GM12878 (cell line): ENCODE data around the gene PGAM2. TPM values are rescaled to one million over a fixed set of nuclear protein-coding genes. Genes with fewer than 3 reads are reported as not detected.

ENCODE experiments used
- ATAC-seq: fragments of 200-7000 bp; cut with Tn5 transposase; 3 replicates; pipeline ENCODE4 v1.9.1; 2020; ENCODE audit warnings: mild to moderate bottlenecking, moderate library complexity
- BruUV-seq: library from RNA; stranded (reverse); fragments of 400-500 nt; replicated peaks from 2 replicates; lab custom pipeline; 2021; lab: Mats Ljungman, UMichigan
- CTCF ChIA-PET: fragments of 300-600 bp; sonication (Branson Sonifier 250); formaldehyde crosslinking; extraction: SDS; loops from one replicate; lab custom pipeline; 2021; ENCODE audit warnings: inconsistent platforms; lab: Yijun Ruan, JAX
- POLR2A ChIA-PET: fragments of 350-600 bp; formaldehyde crosslinking; extraction: SDS; loops from one replicate; lab custom pipeline; 2021; ENCODE audit warnings: inconsistent platforms; lab: Charles Lee
- RAD21 ChIA-PET: fragments of 300-600 bp; sonication (Branson Sonifier 250); formaldehyde crosslinking; loops from one replicate; lab custom pipeline; 2023; ENCODE audit warnings: antibody characterized with exemption; ENCODE audit not compliant: unreplicated experiment; lab: Charles Lee
- SMC1A ChIA-PET: fragments of 300-600 bp; sonication (Branson Sonifier 250); formaldehyde crosslinking; loops from one replicate; lab custom pipeline; 2023; ENCODE audit not compliant: unreplicated experiment, uncharacterized antibody; lab: Charles Lee
- DNase-seq: peaks from one replicate; pipeline ENCODE4 v3.0.0-alpha.2; 2011; ENCODE audit warnings: low read depth, low spot score
- FAIRE-seq: peaks from 3 replicates; lab custom pipeline; 2011; peaks lifted over from hg19 to GRCh38; lab: Jason Lieb, UNC
- H2AFZ ChIP-seq: 2 replicates; pipeline ENCODE4 v1.6.0; 2011; ENCODE audit warnings: low read depth, low read length, control low read depth; ENCODE audit not compliant: control insufficient read depth
- H3K27ac ChIP-seq: 2 replicates; pipeline ENCODE4 v1.5.1; 2011; ENCODE audit warnings: control low read depth; ENCODE audit not compliant: control insufficient read depth, insufficient read depth
- H3K27me3 ChIP-seq, 2 experiments: replicated peaks in 1 of 2; 2 replicates each; pipeline versions ENCODE4 v1.6.0 to v1.6.1; 2011; ENCODE audit warnings: low read length in 1 of 2; ENCODE audit not compliant: control insufficient read depth in 2 of 2, insufficient read depth in 2 of 2
- H3K36me3 ChIP-seq, 2 experiments: 2 replicates each; pipeline ENCODE4 v1.5.1; 2011; ENCODE audit warnings: low read length in 1 of 2; ENCODE audit not compliant: control insufficient read depth in 2 of 2, insufficient read depth in 2 of 2
- H3K4me1 ChIP-seq: 2 replicates; pipeline ENCODE4 v1.6.1; 2011; ENCODE audit warnings: mild to moderate bottlenecking, low read length, moderate library complexity, mixed read lengths; ENCODE audit not compliant: control insufficient read depth, insufficient read depth
- H3K4me2 ChIP-seq: 2 replicates; pipeline ENCODE4 v1.6.0; 2011; ENCODE audit warnings: control low read depth; ENCODE audit not compliant: control insufficient read depth, insufficient read depth
- H3K4me3 ChIP-seq: fragments of 200-600 bp; sonication (generic); 2 replicates; pipeline ENCODE4 v1.5.1; 2016
- H3K79me2 ChIP-seq: 2 replicates; pipeline ENCODE4 v1.6.0; 2011; ENCODE audit warnings: low read length; ENCODE audit not compliant: control insufficient read depth, insufficient read depth
- H3K9ac ChIP-seq: 2 replicates; pipeline ENCODE4 v1.8.0; 2011; ENCODE audit warnings: low read length, control low read depth, mixed read lengths; ENCODE audit not compliant: control insufficient read depth, insufficient read depth
- H3K9me3 ChIP-seq: replicated peaks from 3 replicates; pipeline ENCODE4 v1.5.1; 2011; ENCODE audit warnings: mild to moderate bottlenecking, low read length; ENCODE audit not compliant: control insufficient read depth, insufficient read depth
- H4K20me1 ChIP-seq: 2 replicates; pipeline ENCODE4 v1.6.0; 2011; ENCODE audit not compliant: control insufficient read depth, insufficient read depth
- BRCA1 ChIP-seq: IDR thresholded peaks from 2 replicates; pipeline ENCODE4 v1.6.1; 2011; ENCODE audit warnings: low read depth, low read length, improper control_type of control experiment
- JUNB ChIP-seq: IDR thresholded peaks from 2 replicates; pipeline ENCODE4 v1.6.1; 2016; ENCODE audit warnings: antibody characterized with exemption, mild to moderate bottlenecking
- MEF2B ChIP-seq: fragments of 450-650 bp; IDR thresholded peaks from 2 replicates; pipeline ENCODE4 v1.6.1; 2018; ENCODE audit warnings: mild to moderate bottlenecking, moderate library complexity; ENCODE audit not compliant: partially characterized antibody, poor library complexity, severe bottlenecking
- NBN ChIP-seq: fragments of 450-650 bp; IDR thresholded peaks from 2 replicates; pipeline ENCODE4 v1.6.1; 2016
- POLR2AphosphoS2 ChIP-seq: IDR thresholded peaks from 2 replicates; pipeline ENCODE4 v1.6.1; 2011; ENCODE audit warnings: low read depth, mild to moderate bottlenecking, low read length, improper control_type of control experiment, moderate library complexity
- YY1 ChIP-seq: IDR thresholded peaks from 2 replicates; pipeline ENCODE4 v1.6.1; 2011; ENCODE audit warnings: low read depth, mild to moderate bottlenecking, low read length
- ZBTB33 ChIP-seq: fragments of 450-650 bp; IDR thresholded peaks from 2 replicates; pipeline ENCODE4 v1.6.1; 2017; ENCODE audit warnings: mild to moderate bottlenecking
- ZNF207 ChIP-seq: fragments of 450-650 bp; IDR thresholded peaks from 2 replicates; pipeline ENCODE4 v1.6.1; 2014; ENCODE audit warnings: antibody characterized with exemption, mild to moderate bottlenecking, borderline replicate concordance
- WGBS: methylation state at CpG from one replicate; pipeline ENCODE4 v1.1.6; 2016; ENCODE audit warnings: low lambda C conversion rate; ENCODE audit not compliant: insufficient replicate concordance, insufficient coverage; ENCODE audit errors: missing lambda C conversion rate; 5-methylcytosine and 5-hydroxymethylcytosine counted together
- in situ Hi-C: fragments of 300-500 bp; cut with MboI; formaldehyde crosslinking; loops from 9 replicates; pipeline ENCODE4 v1.14.3; 2018; ENCODE audit warnings: mixed read lengths
- intact Hi-C: fragments of 100-400 bp; cut with micrococcal nuclease; formaldehyde crosslinking; loops from one replicate; pipeline ENCODE4 v1.14.2; 2022; ENCODE audit not compliant: unreplicated experiment
- polyA plus RNA-seq, 11 experiments: library from polyadenylated mRNA; depleted of rRNA in 4 of 11; unstranded in 6 of 11; stranded (reverse) in 5 of 11; fragments of >200 nt; fragmentation: Nextera tagmentation in 4 of 11; fragmentation: Illumina TruSeq in 1 of 11; extraction: Ambion mirVana in 4 of 11; extraction: Trizol in 1 of 11; gene quantifications; 1 replicate in 1 of 11; 2 replicates in 10 of 11; pipeline versions ENCODE4 v1.2.1 to v1.2.3, GENCODE V29; 2011 to 2016; ENCODE audit warnings: inconsistent platforms in 2 of 11, missing spikeins in 2 of 11, low read depth in 1 of 11
- total RNA-seq, 4 experiments: library from RNA; depleted of rRNA in 3 of 4; stranded (reverse); fragments of >200 nt in 3 of 4; fragmentation: Illumina TruSeq in 1 of 4; extraction: Trizol in 1 of 4; gene quantifications; 2 replicates each; pipeline versions ENCODE4 v1.2.1 to v1.2.3, GENCODE V29; 2013 to 2021
- TF ChIP-seq, protein P1 (sequence below): fragments of 150-350 bp; IDR thresholded peaks from 2 replicates; pipeline ENCODE4 v1.6.1; 2014; ENCODE audit warnings: mild to moderate bottlenecking, low read depth, low read length

Gene PGAM2
- total and polyA plus RNA-seq, 10 of the 15 experiments (the other 5 are each of a cell fraction or from before 2014, with no cell fraction given): not detected

GRCh38 chr7:44093102-44093641, 27.8 kb upstream of the PGAM2 start:
- Histone ChIP-seq H3K9me3 (no peaks in the 10 kb centered on the region), H3K4me3 (no peak overlapping the region), H2AFZ (no peak overlapping the region), H3K36me3 (no peaks in the 10 kb centered on the region), H3K27ac (no peak overlapping the region), H4K20me1 (no peaks in the 10 kb centered on the region), H3K9ac (no peak overlapping the region), H3K4me2 (no peak overlapping the region), H3K27me3 (no peaks in the 10 kb centered on the region), H3K4me1 (peaks cover 14% of the 10 kb centered on the region), H3K79me2 (no peaks in the 10 kb centered on the region)
- CTCF ChIA-PET: no interaction called here
- DNase-seq (no peak), ATAC-seq (no peak), FAIRE-seq (no peak)
- TF ChIP-seq ZBTB33 (no peak), ZNF207 (no peak), BRCA1 (no peak), POLR2AphosphoS2 (no peak), YY1 (no peak), MEF2B (no peak), NBN (no peak), JUNB (no peak)
- TF ChIP-seq, protein P1, sequence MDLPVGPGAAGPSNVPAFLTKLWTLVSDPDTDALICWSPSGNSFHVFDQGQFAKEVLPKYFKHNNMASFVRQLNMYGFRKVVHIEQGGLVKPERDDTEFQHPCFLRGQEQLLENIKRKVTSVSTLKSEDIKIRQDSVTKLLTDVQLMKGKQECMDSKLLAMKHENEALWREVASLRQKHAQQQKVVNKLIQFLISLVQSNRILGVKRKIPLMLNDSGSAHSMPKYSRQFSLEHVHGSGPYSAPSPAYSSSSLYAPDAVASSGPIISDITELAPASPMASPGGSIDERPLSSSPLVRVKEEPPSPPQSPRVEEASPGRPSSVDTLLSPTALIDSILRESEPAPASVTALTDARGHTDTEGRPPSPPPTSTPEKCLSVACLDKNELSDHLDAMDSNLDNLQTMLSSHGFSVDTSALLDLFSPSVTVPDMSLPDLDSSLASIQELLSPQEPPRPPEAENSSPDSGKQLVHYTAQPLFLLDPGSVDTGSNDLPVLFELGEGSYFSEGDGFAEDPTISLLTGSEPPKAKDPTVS: no peak
- POLR2A ChIA-PET: interaction anchor here (0.7 to 1.1 kb wide), 2 partner anchors 8 to 12 kb away, joined by 6 to 8 read pairs; no protein-coding TSS in a partner anchor
- intact Hi-C loops: no loop called here
- in situ Hi-C loops: no loop called here
- BruUV-seq: no TSS peak
- 46% methylated on average over 6 of the region's 6 CpGs for WGBS
- RAD21 ChIA-PET: no interaction called here
- SMC1A ChIA-PET: no interaction called here
